ENCODE results near the gene TBX6.
"Not testable (repeated sequence)": the region's sequence is repeated elsewhere in the genome, so short reads cannot be mapped to it uniquely, and the experiment has no call there.

Gene TBX6

GRCh38 chr16:30119428-30119827 lies 27.7 kb upstream of the TBX6 start:
- no peak for FAIRE-seq

DNA sequence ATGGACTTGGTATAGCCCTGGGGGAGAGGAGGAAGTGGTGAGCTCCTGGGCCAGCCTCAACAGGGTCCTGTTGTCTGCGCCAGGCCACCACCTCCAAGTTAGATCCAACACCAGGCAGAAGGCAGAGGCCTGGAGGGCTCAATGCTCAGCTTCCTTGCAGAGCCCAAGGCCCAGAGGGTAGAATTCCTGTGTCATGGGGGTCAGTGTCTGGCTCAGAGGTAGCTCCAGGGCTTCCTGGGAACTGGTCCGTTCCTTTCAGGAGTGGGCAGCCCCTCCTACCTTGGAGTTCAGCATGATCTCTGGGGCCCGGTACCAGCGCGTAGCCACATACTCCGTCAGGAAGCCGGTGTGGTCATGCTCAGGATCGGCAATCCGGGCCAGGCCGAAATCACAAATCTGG lies 26.0 kb upstream of the TBX6 start:
- FAIRE-seq (no peak), DNase-seq (ENCODE audit: insufficient read length, low spot score) (no peak)
- no peak for TF ChIP-seq POLR2A (IDR thresholded peaks at IDR 0.05; ENCODE audit: low read depth, low read length)

More at GRCh38 chr16:30119428-30119827, 27.7 kb upstream of the TBX6 start:
- TF ChIP-seq POLR2A (IDR thresholded peaks at IDR 0.05; ENCODE audit: low read depth, low read length) = no peak
- DNase-seq (ENCODE audit: insufficient read length, low spot score) = no peak

DNA sequence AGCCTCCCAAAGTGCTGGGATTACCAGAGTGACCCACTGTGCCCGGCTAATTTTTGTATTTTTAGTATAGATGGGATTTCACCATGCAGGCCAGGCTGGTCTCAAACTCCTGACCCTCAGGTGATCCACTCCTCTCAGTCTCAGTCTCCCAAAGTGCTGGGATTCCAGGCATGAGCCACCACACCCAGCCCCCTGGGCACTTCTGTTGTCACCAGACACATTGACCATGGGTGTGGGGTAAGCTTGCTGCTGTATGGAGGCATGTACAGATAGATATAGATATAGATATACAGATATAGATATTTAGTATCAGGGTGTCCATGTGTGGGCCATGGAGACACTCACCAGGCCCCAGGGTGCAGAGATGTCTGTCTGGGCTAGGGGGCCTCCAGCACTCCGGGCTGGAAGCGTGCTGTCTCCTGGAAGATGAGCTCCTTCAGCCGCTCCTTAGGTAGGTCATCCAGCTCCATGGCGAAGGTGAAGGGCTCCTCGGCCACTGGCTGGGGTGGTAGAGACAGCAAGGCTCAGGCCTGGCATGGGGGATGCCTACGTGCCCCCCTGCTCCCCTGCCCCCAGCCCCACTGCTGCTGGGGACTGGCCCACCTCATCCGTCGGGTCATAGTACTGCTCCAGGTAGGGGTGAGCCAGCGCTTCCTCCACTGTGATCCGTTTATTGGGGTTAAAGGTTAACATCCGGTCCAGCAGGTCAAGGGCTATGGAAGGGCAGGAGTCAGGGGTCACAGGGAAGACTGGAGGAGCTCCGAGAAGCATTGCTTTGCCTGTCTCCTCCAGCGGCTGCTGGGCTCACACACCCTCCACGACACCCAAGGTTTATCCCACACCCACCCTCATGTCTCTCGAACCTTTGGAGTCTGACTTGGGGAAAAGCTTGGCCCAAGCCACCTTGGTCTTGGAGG lies 24.8 kb upstream of the TBX6 start:
- no peak for DNase-seq (ENCODE audit: insufficient read length, low spot score)
- no peak for FAIRE-seq
- TF ChIP-seq POLR2A (IDR thresholded peaks at IDR 0.05; ENCODE audit: low read depth, low read length) = no peak

- DNase-seq (ENCODE audit: insufficient read length, low spot score) (no peak), FAIRE-seq (no peak)
- TF ChIP-seq POLR2A (IDR thresholded peaks at IDR 0.05; ENCODE audit: low read depth, low read length) = no peak
These were observed 23.5 kb upstream of the TBX6 start for GRCh38 chr16:30115238-30115637.

- FAIRE-seq; DNase-seq (ENCODE audit: insufficient read length, low spot score): not testable (repeated sequence)
These were observed 23.1 kb upstream of the TBX6 start for GRCh38 chr16:30114833-30115232.

GRCh38 chr16:30114411-30114810 lies 22.7 kb upstream of the TBX6 start:
- no peak for TF ChIP-seq POLR2A (IDR thresholded peaks at IDR 0.05; ENCODE audit: low read depth, low read length)
- FAIRE-seq (no peak), DNase-seq (ENCODE audit: insufficient read length, low spot score) (no peak)

GRCh38 chr16:30113711-30114333 lies 22.1 kb upstream of the TBX6 start:
- no peak for TF ChIP-seq POLR2A (IDR thresholded peaks at IDR 0.05; ENCODE audit: low read depth, low read length)
- FAIRE-seq (no peak), DNase-seq (ENCODE audit: insufficient read length, low spot score) (no peak)

GRCh38 chr16:30113031-30113710 lies 21.4 kb upstream of the TBX6 start, which contains the start of gene GDPD3:
Gene GDPD3, minus strand, starts transcription at chr16:30113537. Its CDS starts 59 bp downstream, at chr16:30113478.
- DNase-seq (ENCODE audit: insufficient read length, low spot score) = peak; percentile 70

GRCh38 chr16:30112197-30113030 lies 20.7 kb upstream of the TBX6 start:
- DNase-seq (ENCODE audit: insufficient read length, low spot score) (no peak), FAIRE-seq (no peak)
- TF ChIP-seq POLR2A (IDR thresholded peaks at IDR 0.05; ENCODE audit: low read depth, low read length) = no peak

More at GRCh38 chr16:30113031-30113710, 21.4 kb upstream of the TBX6 start, which contains the start of gene GDPD3:
- TF ChIP-seq POLR2A (IDR thresholded peaks at IDR 0.05; ENCODE audit: low read depth, low read length) = no peak
- FAIRE-seq = no peak

DNA sequence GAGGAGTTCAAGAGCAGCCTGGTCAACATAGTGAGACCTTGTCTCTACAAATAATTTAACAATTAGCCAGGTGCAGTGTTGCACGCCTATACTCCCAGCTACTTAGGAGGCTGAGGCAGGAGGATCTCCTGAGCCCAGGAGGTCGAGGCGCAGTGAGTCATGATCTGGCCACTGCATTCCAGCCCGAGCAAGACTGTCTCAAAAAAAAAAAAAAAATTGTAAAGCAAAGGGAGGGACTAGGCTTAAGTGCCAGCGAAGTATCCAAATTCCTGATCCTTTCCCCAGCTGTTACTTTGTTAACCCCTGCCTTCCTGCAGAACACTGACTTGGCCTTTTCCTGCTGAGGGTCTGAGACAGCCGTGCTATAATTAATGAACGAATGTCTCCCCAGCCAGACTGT lies 18.9 kb upstream of the TBX6 start:
- no peak for FAIRE-seq
- no peak for TF ChIP-seq POLR2A (IDR thresholded peaks at IDR 0.05; ENCODE audit: low read depth, low read length)

DNA sequence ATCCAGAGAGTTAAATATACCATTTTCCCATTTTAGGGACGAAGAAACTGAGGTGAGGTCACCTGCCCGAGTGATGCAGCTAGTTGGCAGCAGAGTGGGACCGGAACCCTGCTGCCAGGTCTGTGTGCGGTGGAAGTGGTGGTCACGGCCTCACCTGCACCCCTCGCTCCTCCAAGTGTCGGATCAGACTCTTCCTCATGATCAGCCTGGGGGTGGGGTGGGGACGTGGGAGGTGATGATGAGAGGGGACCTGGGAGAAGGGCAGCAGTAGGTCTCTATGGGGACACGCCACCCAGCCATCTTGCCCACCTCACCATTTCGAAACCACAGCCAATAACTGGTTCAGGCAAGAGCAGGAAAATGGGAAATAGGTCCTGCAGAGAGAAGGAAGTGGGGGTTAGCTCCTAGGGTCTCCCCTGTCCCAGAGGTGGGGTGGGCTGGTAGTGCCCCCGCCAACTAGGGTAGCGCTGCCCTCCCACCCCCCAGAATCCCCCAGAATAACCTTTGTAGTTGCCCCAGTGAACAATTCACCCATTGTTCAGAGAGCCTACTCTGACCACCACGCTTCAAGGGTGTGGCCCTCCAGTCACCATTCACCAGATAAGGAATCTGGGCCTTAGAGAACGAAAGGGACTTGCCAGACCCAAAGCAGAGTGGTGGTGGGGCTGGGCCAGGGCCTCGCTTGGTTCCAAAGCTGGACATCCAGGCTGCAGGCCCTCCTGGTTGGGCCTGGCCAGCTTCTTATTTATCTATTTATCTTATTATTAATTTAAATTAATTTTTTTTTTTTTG lies 16.5 kb upstream of the TBX6 start:
- TF ChIP-seq POLR2A (IDR thresholded peaks at IDR 0.05; ENCODE audit: low read depth, low read length) = no peak
- DNase-seq (ENCODE audit: insufficient read length, low spot score) (no peak), FAIRE-seq (no peak)

More for the DNA sequence above, 18.9 kb upstream of the TBX6 start:
- no peak for DNase-seq (ENCODE audit: insufficient read length, low spot score)

GRCh38 chr16:30104492-30104891 lies 12.8 kb upstream of the TBX6 start:
- no peak for DNase-seq (ENCODE audit: insufficient read length, low spot score)
- TF ChIP-seq POLR2A (IDR thresholded peaks at IDR 0.05; ENCODE audit: low read depth, low read length) = no peak
- no peak for FAIRE-seq

DNA sequence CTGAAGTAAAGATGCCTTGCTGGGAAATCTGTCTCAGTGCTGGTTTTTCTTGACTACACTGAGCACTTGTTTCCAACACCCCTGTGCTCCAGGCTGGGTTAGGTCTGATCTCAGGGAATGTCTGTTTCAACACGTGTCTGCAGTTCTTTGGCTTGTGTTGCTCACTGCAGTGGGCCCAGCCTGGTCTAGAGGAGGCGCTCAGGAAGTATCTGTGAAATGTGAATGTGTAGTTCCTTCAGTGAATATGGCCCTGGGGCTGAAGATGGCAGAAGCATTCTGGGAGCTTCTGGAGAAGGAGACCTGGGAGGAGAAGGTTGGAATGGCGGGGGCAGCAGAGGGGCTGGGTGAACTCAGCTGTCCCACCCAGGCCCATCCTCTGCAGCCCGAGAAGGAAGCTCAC lies 12.4 kb upstream of the TBX6 start:
- DNase-seq (ENCODE audit: insufficient read length, low spot score) = no peak
- TF ChIP-seq POLR2A (IDR thresholded peaks at IDR 0.05; ENCODE audit: low read depth, low read length) = no peak
- FAIRE-seq = no peak

Data from H54 (cell line).